ENCODE data around the gene CFAP20DC.

DNA sequence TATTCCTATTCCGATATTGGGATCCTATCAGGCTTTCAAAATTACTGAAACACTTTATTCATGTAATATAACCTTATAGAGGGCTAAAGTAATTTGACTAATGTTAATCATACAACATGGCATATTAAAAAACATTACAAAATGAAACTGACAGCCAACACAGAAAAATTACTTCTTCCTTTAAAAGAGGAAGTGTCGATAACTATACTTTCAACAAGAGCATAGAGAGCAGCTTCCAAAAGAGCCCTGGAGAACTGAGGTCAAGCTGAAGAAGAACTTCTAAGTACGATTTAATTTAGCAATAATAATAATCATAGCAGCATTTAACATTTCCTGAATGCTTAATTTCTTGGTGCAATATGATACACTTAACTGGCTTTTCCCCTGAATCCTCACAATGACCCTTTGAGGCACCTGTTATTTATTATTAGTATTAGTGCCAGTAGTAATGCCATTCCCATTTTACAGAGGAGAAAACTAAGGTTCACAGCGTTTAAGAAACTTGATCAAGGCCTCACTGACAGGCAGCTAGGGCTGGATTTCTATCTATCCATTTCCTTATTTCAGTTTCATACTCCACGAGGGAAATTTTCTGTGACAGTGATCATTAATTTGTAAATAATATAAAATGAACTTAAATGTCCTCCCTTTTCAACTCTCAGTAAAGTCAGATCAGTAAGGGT is 181.6 kb downstream of the CFAP20DC start:
- TF ChIP-seq, protein P1, sequence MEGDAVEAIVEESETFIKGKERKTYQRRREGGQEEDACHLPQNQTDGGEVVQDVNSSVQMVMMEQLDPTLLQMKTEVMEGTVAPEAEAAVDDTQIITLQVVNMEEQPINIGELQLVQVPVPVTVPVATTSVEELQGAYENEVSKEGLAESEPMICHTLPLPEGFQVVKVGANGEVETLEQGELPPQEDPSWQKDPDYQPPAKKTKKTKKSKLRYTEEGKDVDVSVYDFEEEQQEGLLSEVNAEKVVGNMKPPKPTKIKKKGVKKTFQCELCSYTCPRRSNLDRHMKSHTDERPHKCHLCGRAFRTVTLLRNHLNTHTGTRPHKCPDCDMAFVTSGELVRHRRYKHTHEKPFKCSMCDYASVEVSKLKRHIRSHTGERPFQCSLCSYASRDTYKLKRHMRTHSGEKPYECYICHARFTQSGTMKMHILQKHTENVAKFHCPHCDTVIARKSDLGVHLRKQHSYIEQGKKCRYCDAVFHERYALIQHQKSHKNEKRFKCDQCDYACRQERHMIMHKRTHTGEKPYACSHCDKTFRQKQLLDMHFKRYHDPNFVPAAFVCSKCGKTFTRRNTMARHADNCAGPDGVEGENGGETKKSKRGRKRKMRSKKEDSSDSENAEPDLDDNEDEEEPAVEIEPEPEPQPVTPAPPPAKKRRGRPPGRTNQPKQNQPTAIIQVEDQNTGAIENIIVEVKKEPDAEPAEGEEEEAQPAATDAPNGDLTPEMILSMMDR (IDR thresholded peaks at IDR 0.05; ENCODE audit: low read length): no peak
- TF ChIP-seq EZH2 (optimal IDR thresholded peaks at IDR 0.05; ENCODE audit: low read depth, low read length): no peak
- no peak for TF ChIP-seq EZH2phosphoT487 (IDR thresholded peaks at IDR 0.05; ENCODE audit: low read length)
